GM21786 (cell line): ENCODE measurements around the gene FAM184A.

Source experiments
- ATAC-seq: cut with Tn5 transposase; IDR thresholded peaks from one replicate; pipeline ENCODE4 v1.9.1; 2021; ENCODE audit not compliant: unreplicated experiment

FAM184A gene

GRCh38 chr6:118971682-118972081, 106.8 kb downstream of the FAM184A start:
- ATAC-seq, result no peak

DNA sequence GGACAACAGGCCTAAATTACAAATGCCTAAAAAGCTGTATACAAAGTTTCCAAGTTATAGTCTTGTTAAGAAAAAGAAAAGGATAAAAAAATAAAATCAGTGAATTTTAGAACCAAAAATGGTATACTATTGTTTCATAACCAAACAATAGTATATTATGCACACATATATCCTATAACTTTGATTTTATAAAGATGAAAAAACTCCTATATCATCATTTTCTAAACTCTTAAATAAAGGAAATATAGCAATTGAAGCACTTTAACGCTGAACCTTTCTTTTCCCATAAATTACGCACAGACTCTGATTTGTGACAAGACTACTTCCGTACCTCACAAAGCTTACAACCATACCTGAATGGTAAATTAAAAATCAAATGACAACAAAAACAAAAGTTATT, 107.6 kb downstream of the FAM184A start:
- no peak for ATAC-seq

- no peak for ATAC-seq
These were observed 110.0 kb downstream of the FAM184A start for GRCh38 chr6:118968416-118968815.

DNA sequence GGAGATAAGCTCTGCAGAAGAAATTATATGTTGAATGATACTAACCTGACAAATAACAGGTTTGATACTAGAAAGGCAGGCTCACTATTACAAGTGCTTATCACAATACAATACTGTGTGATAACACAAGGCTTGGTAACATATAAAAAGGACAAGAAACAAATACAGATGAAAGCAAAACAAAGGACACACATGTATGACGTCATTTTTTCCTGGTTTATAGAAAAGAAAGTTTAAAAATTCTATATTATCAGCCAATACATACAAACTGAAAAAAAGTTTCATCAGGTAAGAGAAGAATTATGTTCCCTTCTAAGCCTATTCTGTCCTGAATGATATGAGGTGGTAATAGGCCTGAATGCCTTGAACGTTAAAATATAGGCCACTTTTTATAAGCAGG, 111.2 kb downstream of the FAM184A start:
- ATAC-seq, result no peak

DNA sequence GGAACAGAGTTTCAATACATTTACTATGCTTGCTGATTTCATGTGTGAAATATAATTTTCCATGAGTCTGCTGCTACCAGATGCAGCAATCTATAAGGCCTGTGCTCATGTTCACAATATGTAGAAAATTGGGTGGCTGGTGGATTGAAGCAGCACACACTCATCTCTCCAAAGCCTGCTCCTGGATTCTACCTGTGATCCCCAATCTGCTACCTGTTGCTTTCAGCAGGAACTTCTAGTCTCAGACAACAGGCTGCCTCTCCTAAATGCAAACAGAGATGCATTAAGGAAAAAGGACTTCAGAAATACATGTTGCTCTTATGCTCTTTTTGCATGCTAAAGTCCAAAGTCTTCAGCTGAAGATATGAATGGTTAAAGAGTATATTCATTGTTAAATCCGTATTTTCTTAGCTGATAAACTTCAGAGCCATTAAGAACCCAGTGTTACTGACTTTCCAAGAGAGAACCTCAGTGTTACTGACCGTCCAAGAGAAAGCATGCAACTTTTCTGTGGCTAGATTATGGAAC, 112.6 kb downstream of the FAM184A start:
- no peak for ATAC-seq

- no peak for ATAC-seq
These were observed 113.1 kb downstream of the FAM184A start for GRCh38 chr6:118965371-118965770.

GRCh38 chr6:118963003-118963402, 115.5 kb downstream of the FAM184A start:
- no peak for ATAC-seq

DNA sequence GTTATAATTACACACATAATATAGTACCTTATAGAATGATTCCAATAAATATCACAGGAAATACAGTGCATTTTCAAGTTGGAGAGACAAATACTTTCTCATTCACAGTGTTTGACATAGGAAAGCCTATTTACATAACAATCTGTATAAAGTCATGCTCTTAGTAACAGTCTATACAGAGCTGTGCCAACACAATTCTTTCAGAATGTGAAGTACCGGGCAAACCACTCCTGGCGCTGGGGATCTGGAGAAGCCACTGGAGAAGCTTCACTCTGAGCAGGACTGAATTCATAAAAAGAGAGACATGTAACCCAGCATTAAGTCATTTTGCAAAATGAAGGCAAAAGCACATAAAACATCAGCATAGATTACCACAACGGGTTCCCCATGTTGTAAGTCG, 118.6 kb downstream of the FAM184A start:
- no peak for ATAC-seq

GRCh38 chr6:118953391-118953790, 125.1 kb downstream of the FAM184A start:
- no peak for ATAC-seq

DNA sequence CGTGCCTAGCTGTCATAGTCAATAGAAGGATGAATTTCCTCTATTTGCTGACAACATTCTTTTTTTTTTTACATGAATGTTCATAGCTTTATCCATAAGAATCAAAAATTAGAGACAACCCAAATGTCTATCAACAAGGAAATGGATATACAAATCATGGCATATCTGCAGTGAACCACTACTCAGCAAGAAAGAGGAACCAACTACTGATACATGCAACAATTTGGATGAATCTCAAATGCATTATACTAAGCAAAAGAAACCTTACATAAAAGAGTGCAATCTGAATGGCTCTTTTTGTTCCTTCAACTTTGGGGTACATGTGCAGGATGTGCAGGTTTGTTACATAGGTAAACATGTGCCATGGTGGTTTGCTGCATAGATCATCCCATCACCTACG, 125.8 kb downstream of the FAM184A start:
- ATAC-seq, result no peak

DNA sequence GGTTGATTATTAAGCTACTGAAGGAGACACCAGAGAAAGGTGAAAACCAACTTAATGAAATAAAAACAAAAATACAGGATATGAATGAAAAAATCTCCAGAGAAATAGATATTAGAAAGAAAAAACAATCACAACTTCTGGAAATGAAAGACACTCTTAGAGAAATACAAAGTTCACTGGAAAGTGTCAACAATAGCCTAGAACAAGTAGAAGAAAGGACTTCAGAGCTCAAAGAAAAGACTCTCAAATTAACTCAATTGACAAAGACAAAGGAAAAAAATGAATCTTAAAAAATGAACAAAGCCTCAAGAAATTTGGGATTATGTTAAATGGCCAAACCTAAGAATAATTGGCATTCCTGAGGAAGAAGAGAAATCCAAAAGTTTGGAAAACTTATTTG, 133.2 kb downstream of the FAM184A start:
- ATAC-seq, result no peak

DNA sequence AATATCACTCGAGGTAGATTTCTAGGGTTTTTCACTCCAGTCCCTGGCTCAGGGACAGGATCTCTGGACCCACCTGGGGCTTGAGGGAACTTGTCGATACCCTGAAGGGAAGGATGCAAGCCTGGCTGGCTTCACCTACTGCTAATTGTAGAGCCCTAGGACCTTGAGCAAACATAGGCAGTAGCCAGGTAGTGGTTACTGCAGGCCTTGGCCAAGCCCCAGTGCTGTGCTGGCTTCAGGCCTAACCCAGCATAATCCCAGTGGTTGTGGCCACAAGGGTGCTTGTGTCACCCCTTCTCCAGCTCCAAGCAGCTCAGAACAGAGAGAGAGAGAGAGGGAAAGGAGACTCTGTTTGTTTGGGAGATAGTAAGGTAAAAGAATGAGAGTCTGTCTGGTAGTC, 137.7 kb downstream of the FAM184A start:
- ATAC-seq, result no peak

GRCh38 chr6:118939683-118940082, 138.8 kb downstream of the FAM184A start:
- ATAC-seq, result no peak

GRCh38 chr6:118935978-118936703, 142.3 kb downstream of the FAM184A start:
- ATAC-seq, result no peak

GRCh38 chr6:118935331-118935668, 143.2 kb downstream of the FAM184A start:
- peak; percentile 6 for ATAC-seq

- ATAC-seq, result peak; percentile 94
These were observed 143.8 kb downstream of the FAM184A start, which contains the start of gene MCM9 for GRCh38 chr6:118934461-118935330. Gene MCM9, minus strand, starts transcription at chr6:118935159. Its CDS starts 3,436 bp downstream, at chr6:118931723.

- peak; percentile 2 for ATAC-seq
These were observed 144.5 kb downstream of the FAM184A start for GRCh38 chr6:118933855-118934460.

DNA sequence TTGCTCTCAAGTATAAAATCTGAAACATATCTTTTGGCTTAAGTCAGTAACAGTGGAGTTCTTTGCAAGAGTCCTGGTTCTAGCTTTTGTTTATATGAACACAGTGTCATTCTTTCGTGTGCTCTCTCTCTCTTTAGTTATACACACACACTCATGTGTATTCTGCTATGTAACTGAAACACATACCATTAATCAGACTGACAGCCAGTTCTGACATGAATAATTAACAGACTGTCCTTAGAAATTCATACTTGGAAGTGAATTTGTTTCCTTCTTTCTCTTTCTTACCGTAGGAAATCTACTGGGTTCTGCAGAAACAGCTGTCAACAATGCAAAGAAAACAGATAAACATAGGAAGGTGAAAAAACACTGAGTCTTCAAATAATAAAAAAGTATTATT, 146.0 kb downstream of the FAM184A start:
- ATAC-seq, result no peak

DNA sequence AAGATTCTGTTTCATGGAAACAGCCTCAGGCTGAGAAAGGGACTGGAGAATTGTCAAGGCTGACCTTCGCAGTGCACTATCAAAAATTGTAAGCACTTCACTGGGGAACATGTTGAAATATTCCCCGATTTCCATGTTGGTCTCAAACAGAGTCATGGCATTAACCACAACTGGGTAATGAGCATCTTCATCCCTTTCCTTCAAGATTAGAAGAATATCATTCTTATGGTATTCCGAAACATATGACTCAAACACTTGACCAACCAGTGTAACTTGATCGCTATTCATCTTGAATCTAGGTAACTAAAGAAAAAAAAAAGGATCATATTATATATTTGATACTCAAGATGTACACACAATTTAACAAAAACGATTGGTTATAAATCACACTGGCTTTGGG, 147.0 kb downstream of the FAM184A start:
- ATAC-seq, result no peak

- no peak for ATAC-seq
These were observed 147.8 kb downstream of the FAM184A start for GRCh38 chr6:118930680-118931079.

GRCh38 chr6:118923035-118923434, 155.4 kb downstream of the FAM184A start:
- ATAC-seq, result no peak

GRCh38 chr6:118921084-118921483, 157.4 kb downstream of the FAM184A start:
- no peak for ATAC-seq
